GM13976 (cell line): Measurements from ENCODE around the gene ST8SIA6.
A peak's percentile ranks its signal among the peaks of the same experiment; 100 is the strongest.
"Not testable (repeated sequence)": the region's sequence is repeated elsewhere in the genome, so short reads cannot be mapped to it uniquely, and the experiment has no call there.

Experiments used
- DNase-seq: peaks from one replicate; pipeline ENCODE4 v3.0.0; 2012; ENCODE audit warnings: low spot score
- CTCF ChIP-seq: IDR thresholded peaks from 2 replicates; pipeline ENCODE4 v1.5.1; 2012; ENCODE audit warnings: borderline replicate concordance, mild to moderate bottlenecking; ENCODE audit not compliant: insufficient read depth; ENCODE audit errors: extremely low read depth, missing control alignments, control extremely low read depth
- in situ Hi-C: fragments of 300-500 bp; cut with MboI; formaldehyde crosslinking; loops from one replicate; pipeline ENCODE4 v1.12.0; 2022; ENCODE audit warnings: low sequenced_read_pairs, mixed read lengths, inconsistent platforms; ENCODE audit not compliant: unreplicated experiment

Gene ST8SIA6

GRCh38 chr10:17450024-17450423 lies 4.4 kb downstream of the ST8SIA6 start:
- no peak for DNase-seq
- in situ Hi-C loops, result no loop called here
- no peak for TF ChIP-seq CTCF

- DNase-seq, result no peak
- in situ Hi-C loops, result no loop called here
- no peak for TF ChIP-seq CTCF
These were observed 8.9 kb downstream of the ST8SIA6 start for GRCh38 chr10:17445400-17445998.

GRCh38 chr10:17444388-17444714 lies 10.0 kb downstream of the ST8SIA6 start:
- no peak for TF ChIP-seq CTCF
- no peak for DNase-seq
- in situ Hi-C loops, result no loop called here

GRCh38 chr10:17443707-17444387 lies 10.5 kb downstream of the ST8SIA6 start:
- in situ Hi-C loops, result no loop called here
- TF ChIP-seq CTCF, result no peak
- DNase-seq, result peak; percentile 43

- no peak for DNase-seq
- in situ Hi-C loops, result no loop called here
- no peak for TF ChIP-seq CTCF
These were observed 15.8 kb downstream of the ST8SIA6 start for GRCh38 chr10:17438583-17438982.

- in situ Hi-C loops, result not testable (repeated sequence)
These were observed 17.8 kb downstream of the ST8SIA6 start for GRCh38 chr10:17436578-17436977.

GRCh38 chr10:17435953-17436352 lies 18.4 kb downstream of the ST8SIA6 start:
- no peak for TF ChIP-seq CTCF

More at GRCh38 chr10:17436578-17436977, 17.8 kb downstream of the ST8SIA6 start:
- DNase-seq, result not testable (repeated sequence)

More at GRCh38 chr10:17435953-17436352, 18.4 kb downstream of the ST8SIA6 start:
- DNase-seq, result no peak
- in situ Hi-C loops, result no loop called here
